ENCODE measurements around the gene NR4A1.
"Not testable (repeated sequence)": the region's sequence is repeated elsewhere in the genome, so short reads cannot be mapped to it uniquely, and the experiment has no call there.

NR4A1 gene

DNA sequence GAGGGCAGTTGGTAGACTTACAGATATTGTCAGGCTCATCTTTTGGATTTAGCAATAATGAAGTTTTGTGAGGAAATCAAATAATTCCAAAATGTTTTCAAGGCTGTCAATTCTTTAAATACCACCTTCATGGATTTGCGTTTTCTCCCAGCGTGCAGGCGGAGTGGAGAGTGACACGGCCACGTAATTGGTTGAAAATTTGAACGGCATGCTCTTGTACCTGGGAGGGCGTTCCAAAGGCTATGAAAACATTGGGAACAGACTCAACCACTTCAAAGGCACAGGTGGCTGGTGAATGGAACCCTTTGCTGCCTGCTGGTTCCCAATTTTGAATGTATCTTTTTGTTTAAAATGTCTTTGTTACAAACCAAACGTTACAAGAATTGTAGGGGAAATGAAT is 40.6 kb downstream of the NR4A1 start:
- H3K27ac ChIP-seq, result no peak overlapping the region
- H3K27me3 ChIP-seq, result peaks cover 69% of the 10 kb centered on the region
- no peak overlapping the region for H3K4me3 ChIP-seq (ENCODE audit: low read depth in 1 of 2, low read length in 1 of 2)
- H3K9me3 ChIP-seq, result no peaks in the 10 kb centered on the region
- TF ChIP-seq, protein P1, sequence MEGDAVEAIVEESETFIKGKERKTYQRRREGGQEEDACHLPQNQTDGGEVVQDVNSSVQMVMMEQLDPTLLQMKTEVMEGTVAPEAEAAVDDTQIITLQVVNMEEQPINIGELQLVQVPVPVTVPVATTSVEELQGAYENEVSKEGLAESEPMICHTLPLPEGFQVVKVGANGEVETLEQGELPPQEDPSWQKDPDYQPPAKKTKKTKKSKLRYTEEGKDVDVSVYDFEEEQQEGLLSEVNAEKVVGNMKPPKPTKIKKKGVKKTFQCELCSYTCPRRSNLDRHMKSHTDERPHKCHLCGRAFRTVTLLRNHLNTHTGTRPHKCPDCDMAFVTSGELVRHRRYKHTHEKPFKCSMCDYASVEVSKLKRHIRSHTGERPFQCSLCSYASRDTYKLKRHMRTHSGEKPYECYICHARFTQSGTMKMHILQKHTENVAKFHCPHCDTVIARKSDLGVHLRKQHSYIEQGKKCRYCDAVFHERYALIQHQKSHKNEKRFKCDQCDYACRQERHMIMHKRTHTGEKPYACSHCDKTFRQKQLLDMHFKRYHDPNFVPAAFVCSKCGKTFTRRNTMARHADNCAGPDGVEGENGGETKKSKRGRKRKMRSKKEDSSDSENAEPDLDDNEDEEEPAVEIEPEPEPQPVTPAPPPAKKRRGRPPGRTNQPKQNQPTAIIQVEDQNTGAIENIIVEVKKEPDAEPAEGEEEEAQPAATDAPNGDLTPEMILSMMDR (IDR thresholded peaks at IDR 0.05), result no peak
- no peaks in the 10 kb centered on the region for H3K4me1 ChIP-seq (ENCODE audit: control insufficient read depth in 1 of 2, insufficient read depth in 1 of 2, low read depth in 1 of 2, low read length in 1 of 2)
- H3K36me3 ChIP-seq, result no peaks in the 10 kb centered on the region

DNA sequence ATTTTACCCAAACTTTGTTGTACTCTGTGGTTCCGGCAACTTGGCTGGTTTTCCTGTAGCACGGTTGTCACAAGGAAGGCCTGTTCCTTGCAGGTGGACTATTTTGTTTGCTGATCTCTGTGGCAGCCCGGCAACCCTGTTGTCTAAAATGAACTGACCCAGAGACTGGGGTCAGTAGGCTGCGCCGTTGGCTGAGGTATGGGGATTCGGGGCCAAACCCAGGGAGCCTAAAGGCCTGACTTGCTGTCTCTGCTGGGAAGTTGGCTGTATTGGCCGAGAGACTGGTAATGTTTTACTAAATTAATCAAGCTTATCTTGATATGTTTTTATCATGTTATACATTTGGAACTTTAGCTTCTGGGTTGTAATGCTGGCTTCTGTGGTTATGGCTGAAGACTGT is 42.1 kb downstream of the NR4A1 start:
- no peaks in the 10 kb centered on the region for H3K4me1 ChIP-seq (ENCODE audit: control insufficient read depth in 1 of 2, insufficient read depth in 1 of 2, low read depth in 1 of 2, low read length in 1 of 2)
- no peaks in the 10 kb centered on the region for H3K36me3 ChIP-seq
- no peaks in the 10 kb centered on the region for H3K9me3 ChIP-seq
- no peak overlapping the region for H3K4me3 ChIP-seq (ENCODE audit: low read depth in 1 of 2, low read length in 1 of 2)
- TF ChIP-seq, protein P1 (IDR thresholded peaks at IDR 0.05), result no peak
- H3K27me3 ChIP-seq, result peaks cover 67% of the 10 kb centered on the region
- no peak overlapping the region for H3K27ac ChIP-seq

DNA sequence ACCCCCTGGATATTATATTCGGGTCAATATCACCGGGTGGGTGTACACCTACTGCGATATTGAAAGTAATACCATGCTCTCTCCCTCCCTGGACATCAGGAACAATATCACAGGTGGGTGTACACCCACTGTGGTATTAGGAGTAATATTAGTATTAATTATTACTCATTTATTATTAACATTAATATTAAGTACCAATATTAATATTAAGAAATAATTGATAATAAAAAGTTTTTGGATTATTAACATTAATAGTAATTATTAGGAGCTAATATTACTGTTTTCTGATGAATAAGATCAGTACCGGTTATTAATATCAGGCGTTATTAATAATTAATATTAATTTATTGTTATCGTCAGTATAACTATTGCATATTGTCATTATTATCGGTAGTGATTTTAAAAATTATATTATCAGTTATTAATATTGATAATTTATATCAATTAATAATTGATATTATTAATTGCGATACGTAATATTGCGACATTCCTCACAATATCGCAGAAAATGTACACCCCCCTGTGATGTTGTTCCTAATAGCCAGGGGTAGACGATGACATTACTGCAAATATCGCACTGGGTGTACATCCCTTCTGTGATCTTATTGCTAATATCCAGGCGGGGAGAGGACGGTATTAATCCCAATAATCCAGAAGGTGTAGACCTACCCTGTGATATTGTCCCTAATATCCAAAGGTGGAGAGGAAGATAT is 45.2 kb downstream of the NR4A1 start:
- Histone ChIP-seq H3K4me3 (ENCODE audit: low read depth in 1 of 2, low read length in 1 of 2) (no peak overlapping the region), H3K27me3 (peaks cover 61% of the 10 kb centered on the region), H3K4me1 (ENCODE audit: control insufficient read depth in 1 of 2, insufficient read depth in 1 of 2, low read depth in 1 of 2, low read length in 1 of 2) (no peaks in the 10 kb centered on the region), H3K36me3 (no peaks in the 10 kb centered on the region), H3K27ac (no peak overlapping the region), H3K9me3 (no peaks in the 10 kb centered on the region)
- TF ChIP-seq, protein P1 (IDR thresholded peaks at IDR 0.05), result no peak

DNA sequence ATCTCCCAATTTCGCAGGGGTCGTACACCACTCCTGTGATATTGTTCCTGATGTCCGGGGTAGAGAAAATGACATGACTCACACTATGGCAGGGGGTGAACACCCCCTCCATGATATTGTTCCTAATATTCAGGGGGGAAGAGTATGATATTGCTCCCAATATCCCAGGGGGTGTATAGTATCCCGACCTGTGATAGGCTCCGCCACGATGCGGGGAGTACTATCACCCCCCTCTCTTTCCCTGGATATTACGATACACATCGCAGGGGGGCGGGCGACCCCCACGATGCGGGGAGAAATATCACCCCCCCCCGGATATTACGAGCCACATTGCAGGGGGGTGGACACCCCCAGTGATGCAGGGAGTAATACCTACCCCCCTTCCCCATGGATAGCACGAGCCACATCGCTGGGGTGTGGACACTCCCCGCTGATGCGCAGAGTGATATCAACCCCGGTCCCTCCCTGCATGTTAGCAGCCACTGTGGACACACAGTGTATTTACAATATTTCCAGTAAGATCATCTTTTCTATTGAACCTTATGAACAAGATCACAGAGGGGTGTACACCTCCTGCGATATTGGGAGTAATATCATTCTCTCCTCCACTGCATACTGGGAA is 45.9 kb downstream of the NR4A1 start:
- H3K4me1 ChIP-seq (ENCODE audit: control insufficient read depth in 1 of 2, insufficient read depth in 1 of 2, low read depth in 1 of 2, low read length in 1 of 2), result no peaks in the 10 kb centered on the region

DNA sequence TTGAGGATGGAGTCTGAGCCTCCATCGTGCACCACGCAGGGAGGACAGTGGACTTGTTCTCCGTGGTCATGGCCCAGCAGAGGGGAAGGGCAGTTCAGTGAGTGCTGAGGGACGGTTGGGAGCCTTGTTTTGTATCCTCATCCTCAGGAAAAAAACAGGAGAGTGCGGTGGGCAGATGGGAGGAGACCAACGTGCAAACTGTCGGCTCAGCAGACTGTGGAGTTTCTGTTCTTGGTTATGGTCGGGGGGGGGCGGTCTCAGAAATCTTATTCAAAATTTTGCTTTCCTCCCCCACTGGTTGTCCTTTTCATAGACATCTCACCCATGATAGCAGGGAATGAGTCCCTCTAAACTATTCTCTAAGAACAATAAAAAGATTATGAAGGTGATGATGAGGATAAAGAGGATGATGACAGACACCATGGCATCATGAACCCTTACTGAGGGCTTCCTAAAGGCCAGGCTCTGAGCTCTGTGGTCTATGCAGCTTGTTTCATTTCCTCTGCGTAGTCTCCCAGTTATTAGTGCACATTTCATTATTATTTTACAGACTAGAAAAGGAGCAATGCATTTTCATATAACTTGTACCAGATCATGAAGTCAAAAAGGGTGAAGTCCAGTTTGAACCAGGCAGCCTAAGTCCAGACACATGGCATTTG is 53.3 kb downstream of the NR4A1 start:
- H3K4me3 ChIP-seq (ENCODE audit: low read depth in 1 of 2, low read length in 1 of 2); H3K9me3 ChIP-seq; H3K4me1 ChIP-seq (ENCODE audit: control insufficient read depth in 1 of 2, insufficient read depth in 1 of 2, low read depth in 1 of 2, low read length in 1 of 2); H3K36me3 ChIP-seq; H3K27ac ChIP-seq: not testable (repeated sequence)
- H3K27me3 ChIP-seq, result peaks cover 91% of the 10 kb centered on the region

More for the DNA sequence above, 45.9 kb downstream of the NR4A1 start:
- peaks cover 61% of the 10 kb centered on the region for H3K27me3 ChIP-seq
- TF ChIP-seq, protein P1 (IDR thresholded peaks at IDR 0.05), result no peak
- no peaks in the 10 kb centered on the region for H3K36me3 ChIP-seq
- no peaks in the 10 kb centered on the region for H3K9me3 ChIP-seq
- no peak overlapping the region for H3K4me3 ChIP-seq (ENCODE audit: low read depth in 1 of 2, low read length in 1 of 2)
- H3K27ac ChIP-seq, result no peak overlapping the region

Data from neutrophil (primary cell).